WI38 (cell line): ENCODE measurements around the gene NACAD.
"Not testable (repeated sequence)": the region's sequence is repeated elsewhere in the genome, so short reads cannot be mapped to it uniquely, and the experiment has no call there.

ENCODE experiments used
- H3K4me3 ChIP-seq: 2 replicates; pipeline ENCODE4 v1.5.1; 2011; ENCODE audit warnings: low read depth, mild to moderate bottlenecking, control low read depth, low read length
- TF ChIP-seq, protein P1 (sequence below): IDR thresholded peaks from 2 replicates; pipeline ENCODE4 v1.5.1; 2012; ENCODE audit warnings: low read depth, mild to moderate bottlenecking, control low read depth, low read length

NACAD gene

DNA sequence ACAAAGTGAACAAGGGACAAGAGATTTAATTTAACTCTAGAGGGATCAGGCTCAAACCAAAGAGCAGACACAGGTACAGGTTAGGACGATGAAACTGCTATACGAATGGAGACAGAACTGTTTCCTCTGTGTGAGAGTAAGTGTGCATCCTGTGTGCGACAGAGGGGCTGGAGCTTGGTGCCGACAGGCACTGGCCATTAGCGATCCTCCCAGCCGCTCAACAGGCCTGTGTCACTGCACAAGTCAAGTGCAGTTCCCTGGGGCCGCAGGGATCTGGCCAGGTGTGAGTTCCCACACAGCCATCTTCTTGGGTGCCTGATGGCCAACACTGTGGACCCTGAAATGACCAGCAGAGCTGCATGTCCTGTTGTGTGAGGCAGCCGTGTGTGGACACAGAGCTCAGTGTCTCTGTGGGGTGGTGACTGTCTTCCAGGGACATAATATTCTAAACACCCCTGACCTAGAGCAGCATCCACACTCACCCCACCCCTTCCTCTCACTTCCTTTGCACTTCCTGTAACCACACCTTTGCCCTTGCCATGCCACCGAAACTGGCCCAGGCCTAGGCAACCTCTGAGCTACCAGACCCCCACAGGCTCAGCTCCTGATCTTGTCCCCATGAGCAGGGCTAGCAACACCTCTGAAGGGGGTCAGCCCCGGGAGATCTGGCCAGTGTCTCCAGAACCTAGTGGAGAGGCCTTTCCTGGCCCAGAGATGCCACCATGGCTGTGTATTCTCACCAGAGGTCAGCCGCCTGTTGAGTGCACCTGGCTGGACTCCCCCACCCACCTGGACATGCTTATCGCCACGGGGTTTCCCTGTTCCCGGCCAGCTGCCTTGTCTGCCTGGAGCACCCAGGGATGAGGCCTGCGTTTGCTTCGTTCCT, 34.4 kb upstream of the NACAD start:
- no peak overlapping the region for H3K4me3 ChIP-seq
- TF ChIP-seq, protein P1, sequence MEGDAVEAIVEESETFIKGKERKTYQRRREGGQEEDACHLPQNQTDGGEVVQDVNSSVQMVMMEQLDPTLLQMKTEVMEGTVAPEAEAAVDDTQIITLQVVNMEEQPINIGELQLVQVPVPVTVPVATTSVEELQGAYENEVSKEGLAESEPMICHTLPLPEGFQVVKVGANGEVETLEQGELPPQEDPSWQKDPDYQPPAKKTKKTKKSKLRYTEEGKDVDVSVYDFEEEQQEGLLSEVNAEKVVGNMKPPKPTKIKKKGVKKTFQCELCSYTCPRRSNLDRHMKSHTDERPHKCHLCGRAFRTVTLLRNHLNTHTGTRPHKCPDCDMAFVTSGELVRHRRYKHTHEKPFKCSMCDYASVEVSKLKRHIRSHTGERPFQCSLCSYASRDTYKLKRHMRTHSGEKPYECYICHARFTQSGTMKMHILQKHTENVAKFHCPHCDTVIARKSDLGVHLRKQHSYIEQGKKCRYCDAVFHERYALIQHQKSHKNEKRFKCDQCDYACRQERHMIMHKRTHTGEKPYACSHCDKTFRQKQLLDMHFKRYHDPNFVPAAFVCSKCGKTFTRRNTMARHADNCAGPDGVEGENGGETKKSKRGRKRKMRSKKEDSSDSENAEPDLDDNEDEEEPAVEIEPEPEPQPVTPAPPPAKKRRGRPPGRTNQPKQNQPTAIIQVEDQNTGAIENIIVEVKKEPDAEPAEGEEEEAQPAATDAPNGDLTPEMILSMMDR, result no peak

DNA sequence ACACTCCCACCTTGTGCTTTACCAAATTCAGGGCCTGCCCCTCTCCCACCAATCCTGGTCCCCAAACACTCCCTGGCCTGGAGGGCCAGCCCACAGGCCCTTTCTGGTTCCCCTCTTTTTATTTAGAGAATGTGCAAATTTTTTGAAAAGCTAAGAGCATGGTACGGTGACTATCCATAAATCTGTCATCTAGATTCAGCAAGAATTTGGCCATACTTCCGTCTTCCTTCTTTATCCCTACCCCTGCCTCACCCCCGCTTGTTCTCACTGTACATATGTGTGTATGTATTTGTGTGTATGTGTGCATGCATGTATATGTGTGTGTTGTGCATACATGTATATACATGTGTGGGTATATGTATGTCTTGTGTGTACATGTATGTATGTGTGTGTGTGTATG, 30.8 kb upstream of the NACAD start:
- no peak overlapping the region for H3K4me3 ChIP-seq
- TF ChIP-seq, protein P1, result no peak

DNA sequence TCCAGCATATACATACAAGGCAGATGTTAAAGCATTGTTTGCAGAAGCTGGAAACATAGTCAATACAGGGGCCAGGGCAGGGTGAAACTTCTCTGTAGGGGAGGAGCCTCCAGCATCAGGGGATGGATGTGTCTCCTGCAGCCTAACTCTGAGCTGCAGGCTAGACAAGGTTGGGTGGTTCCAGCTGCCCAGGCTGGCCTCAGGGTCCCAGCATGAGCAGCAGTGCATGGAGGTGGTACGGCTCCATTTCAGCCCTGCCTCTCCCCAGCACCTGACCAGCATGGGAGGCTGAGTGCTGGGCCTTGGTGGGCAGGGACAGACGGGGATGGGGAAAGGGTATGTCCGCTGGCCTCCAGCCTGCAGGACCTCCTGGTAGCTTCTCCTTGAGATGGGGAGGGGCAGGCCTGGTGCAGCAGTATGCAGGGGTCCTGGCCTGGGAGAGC, 30.1 kb upstream of the NACAD start:
- TF ChIP-seq, protein P1, result no peak
- no peak overlapping the region for H3K4me3 ChIP-seq

DNA sequence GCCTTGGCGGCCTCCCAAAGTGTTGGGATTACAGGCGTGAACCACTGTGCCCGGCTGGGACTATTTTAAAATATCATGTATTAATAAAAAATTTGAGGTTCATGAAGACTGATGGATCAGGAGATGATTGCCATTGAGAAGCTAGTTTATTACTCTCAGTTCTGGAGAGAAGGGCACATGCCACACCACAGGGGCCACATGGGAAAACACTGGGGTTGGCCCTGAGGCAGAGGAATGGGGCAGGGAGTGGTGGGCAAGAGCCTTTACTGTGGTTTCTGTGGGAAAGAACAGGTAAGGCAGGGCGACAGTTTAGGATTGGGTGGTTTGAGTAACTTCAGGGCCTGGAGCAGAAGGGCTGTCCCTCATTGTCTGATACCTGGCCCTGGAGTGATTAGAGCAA, 29.5 kb upstream of the NACAD start:
- TF ChIP-seq, protein P1, result no peak
- no peak overlapping the region for H3K4me3 ChIP-seq

DNA sequence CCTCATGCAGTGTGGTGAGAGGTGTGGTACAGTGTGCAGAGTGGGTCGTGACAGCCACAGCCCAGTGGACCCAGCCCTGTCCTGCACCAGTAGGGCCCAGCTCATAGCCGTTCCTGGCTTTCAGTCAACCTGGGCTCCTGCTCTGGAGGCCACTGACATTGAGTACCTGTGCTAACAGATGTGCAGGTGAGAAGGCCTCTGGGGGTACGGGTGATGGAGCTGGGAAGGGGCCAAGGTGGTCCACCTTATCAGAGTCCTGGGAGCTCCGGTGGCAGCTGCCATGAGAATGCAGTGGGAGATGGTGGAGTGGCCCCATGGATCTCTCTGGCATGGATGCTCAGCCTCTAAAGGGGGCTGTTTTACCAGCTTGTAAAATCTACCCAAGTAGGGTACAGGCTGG, 28.8 kb upstream of the NACAD start:
- TF ChIP-seq, protein P1, result no peak
- no peak overlapping the region for H3K4me3 ChIP-seq

DNA sequence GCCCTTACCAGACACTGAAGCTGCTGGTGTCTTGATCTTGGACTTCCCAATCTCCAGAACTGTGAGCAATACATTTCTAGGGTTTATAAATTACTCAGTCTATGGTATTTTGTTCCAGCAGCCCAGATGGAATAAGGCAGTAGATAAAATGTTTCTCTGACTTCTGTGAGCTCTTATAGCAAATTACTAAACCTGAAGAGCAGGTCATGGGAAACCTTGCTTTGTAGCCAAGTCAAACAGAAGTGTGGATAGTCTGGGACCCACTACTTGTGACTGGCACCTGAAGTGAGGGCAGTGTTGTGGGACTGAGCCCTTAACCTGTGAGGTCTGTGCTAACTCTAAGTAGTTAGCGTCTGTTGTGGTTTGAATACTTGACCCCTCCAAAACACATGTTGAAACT, 27.3 kb upstream of the NACAD start:
- TF ChIP-seq, protein P1, result no peak
- no peak overlapping the region for H3K4me3 ChIP-seq

DNA sequence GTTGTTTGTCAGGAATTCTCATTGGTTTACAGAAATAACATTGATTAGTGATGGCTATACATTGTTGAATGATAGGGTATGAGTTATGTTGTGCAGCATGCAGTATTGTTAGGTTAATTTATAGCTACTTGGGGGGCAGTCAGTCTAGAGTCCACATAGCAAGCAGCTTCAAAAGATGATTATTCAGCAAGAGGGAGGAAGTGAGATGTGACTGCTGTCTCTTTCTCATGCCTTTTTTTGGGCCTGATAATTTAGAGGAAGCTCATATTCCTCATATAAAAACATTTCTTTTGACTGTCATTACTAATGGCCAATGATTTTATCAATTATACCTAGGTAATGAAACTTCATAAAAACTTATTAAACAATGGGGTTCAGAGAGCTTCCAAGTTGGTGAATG, 26.2 kb upstream of the NACAD start:
- no peak overlapping the region for H3K4me3 ChIP-seq
- TF ChIP-seq, protein P1, result no peak

DNA sequence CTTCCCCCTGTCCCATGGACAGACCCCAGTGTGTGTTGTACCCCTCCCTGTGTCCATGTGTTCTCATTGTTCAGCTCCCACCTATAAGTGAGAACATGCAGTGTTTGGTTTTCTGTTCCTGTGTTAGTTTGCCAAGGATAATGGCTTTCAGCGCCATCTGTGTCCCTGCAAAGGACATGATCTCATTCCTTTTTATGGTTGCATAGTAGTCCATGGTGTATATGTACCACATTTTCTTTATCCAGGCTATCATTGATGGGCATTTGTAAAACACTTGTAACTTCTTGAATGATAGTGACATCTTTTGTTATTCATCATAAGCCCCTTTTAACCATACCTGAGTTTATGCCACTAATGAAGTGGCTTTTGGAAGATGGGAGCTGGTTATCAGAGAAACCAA, 25.5 kb upstream of the NACAD start:
- not testable (repeated sequence) for H3K4me3 ChIP-seq
